ENCODE results near the gene ADAM19.

ADAM19 gene

GRCh38 chr5:157463081-157463480, 112.5 kb downstream of the ADAM19 start:
- peaks cover 38 to 51% (median 44%) of the 10 kb centered on the region in 11 experiments for H3K27me3 ChIP-seq
- H4K20me1 ChIP-seq: no peaks in the 10 kb centered on the region; a peak in 1 of 22 replicates
- H3K4me2 ChIP-seq: peak overlapping the region in 3 of 11 experiments; percentile 31 to 72 (median 64); a peak in 4 of 22 replicates
- no peak overlapping the region for H3K4me3 ChIP-seq
- H3K9ac ChIP-seq: no peak overlapping the region
- TF ChIP-seq Cebpa-rat (IDR thresholded peaks at IDR 0.05): no peak
- H3K4me1 ChIP-seq: peaks cover 13 to 48% (median 27%) of the 10 kb centered on the region in 10 experiments
- no peaks in the 10 kb centered on the region for H3K36me3 ChIP-seq
- H3K9me3 ChIP-seq (replicated peaks in 1 of 11): no peaks in the 10 kb centered on the region
- no peak overlapping the region for H3K27ac ChIP-seq

GRCh38 chr5:157460921-157461792, 114.4 kb downstream of the ADAM19 start:
- Histone ChIP-seq H3K9me3 (replicated peaks in 1 of 11) (no peaks in the 10 kb centered on the region), H3K9ac (no peak overlapping the region), H3K36me3 (no peaks in the 10 kb centered on the region), H3K4me3 (no peak overlapping the region), H3K27ac (no peak overlapping the region), H3K4me1 (peaks cover 23 to 58% (median 37%) of the 10 kb centered on the region in 10 experiments), H3K4me2 (peak overlapping the region in 1 of 11 experiments; percentile 95; a peak in 2 of 22 replicates), H3K27me3 (peaks cover 39 to 53% (median 48%) of the 10 kb centered on the region in 11 experiments), H4K20me1 (no peaks in the 10 kb centered on the region; a peak in 1 of 22 replicates)
- no peak for TF ChIP-seq Cebpa-rat (IDR thresholded peaks at IDR 0.05)

- peaks cover 27 to 49% (median 40%) of the 10 kb centered on the region in 10 experiments for H3K4me1 ChIP-seq
- no peaks in the 10 kb centered on the region for H3K9me3 ChIP-seq (replicated peaks in 1 of 11)
- H3K27me3 ChIP-seq: peaks cover 39 to 53% (median 48%) of the 10 kb centered on the region in 11 experiments
- peak within 1 kb of the TSS; percentile 45 to 65 (median 54) for H3K4me3 ChIP-seq
- no peak for TF ChIP-seq Cebpa-rat (IDR thresholded peaks at IDR 0.05)
- H3K9ac ChIP-seq: peak within 1 kb of the TSS in 8 of 11 experiments; percentile 39 to 61 (median 50); a peak in 12 of 22 replicates
- no peaks in the 10 kb centered on the region for H3K36me3 ChIP-seq
- no peaks in the 10 kb centered on the region; a peak in 1 of 22 replicates for H4K20me1 ChIP-seq
- peak within 1 kb of the TSS; percentile 80 to 98 (median 92) for H3K4me2 ChIP-seq
- no peak within 1 kb of the TSS for H3K27ac ChIP-seq
These were observed 115.6 kb downstream of the ADAM19 start, which contains the start of gene NIPAL4 for GRCh38 chr5:157459715-157460599. TSS of gene NIPAL4 (plus strand) at chr5:157460213. CDS start at chr5:157460321, 108 bp downstream.

- Histone ChIP-seq H3K9me3 (replicated peaks in 1 of 11) (no peaks in the 10 kb centered on the region), H3K9ac (no peak overlapping the region), H3K36me3 (no peaks in the 10 kb centered on the region), H3K27me3 (peaks cover 39 to 53% (median 48%) of the 10 kb centered on the region in 11 experiments), H3K4me1 (peaks cover 23 to 38% (median 29%) of the 10 kb centered on the region in 10 experiments), H3K4me3 (no peak overlapping the region), H3K4me2 (no peak overlapping the region), H4K20me1 (no peaks in the 10 kb centered on the region; a peak in 1 of 22 replicates), H3K27ac (no peak overlapping the region)
- TF ChIP-seq Cebpa-rat (IDR thresholded peaks at IDR 0.05): no peak
These were observed 116.7 kb downstream of the ADAM19 start for GRCh38 chr5:157458835-157459234.

- TF ChIP-seq Cebpa-rat (IDR thresholded peaks at IDR 0.05): no peak
- no peaks in the 10 kb centered on the region; a peak in 1 of 22 replicates for H4K20me1 ChIP-seq
- H3K27ac ChIP-seq: no peak overlapping the region
- peak overlapping the region in 10 of 11 experiments; percentile 24 to 51 (median 38); a peak in 18 of 22 replicates for H3K4me2 ChIP-seq
- H3K4me1 ChIP-seq: peaks cover 20 to 29% (median 28%) of the 10 kb centered on the region in 10 experiments
- H3K9ac ChIP-seq: no peak overlapping the region
- no peaks in the 10 kb centered on the region for H3K9me3 ChIP-seq (replicated peaks in 1 of 11)
- no peaks in the 10 kb centered on the region for H3K36me3 ChIP-seq
- no peak overlapping the region for H3K4me3 ChIP-seq
- peaks cover 39 to 47% (median 45%) of the 10 kb centered on the region in 11 experiments for H3K27me3 ChIP-seq
These were observed 118.2 kb downstream of the ADAM19 start for GRCh38 chr5:157457391-157457790.

- Histone ChIP-seq H3K9me3 (replicated peaks in 1 of 11) (no peaks in the 10 kb centered on the region), H4K20me1 (no peaks in the 10 kb centered on the region; a peak in 1 of 22 replicates), H3K27ac (no peak overlapping the region), H3K4me1 (peaks cover 20 to 29% (median 28%) of the 10 kb centered on the region in 10 experiments), H3K9ac (no peak overlapping the region), H3K36me3 (no peaks in the 10 kb centered on the region), H3K4me3 (no peak overlapping the region), H3K4me2 (no peak overlapping the region), H3K27me3 (peaks cover 30 to 36% (median 35%) of the 10 kb centered on the region in 11 experiments)
- TF ChIP-seq Cebpa-rat (IDR thresholded peaks at IDR 0.05): no peak
These were observed 119.3 kb downstream of the ADAM19 start for GRCh38 chr5:157456301-157456700.

- Histone ChIP-seq H3K9ac (no peak overlapping the region), H4K20me1 (no peaks in the 10 kb centered on the region; a peak in 1 of 22 replicates), H3K4me1 (peaks cover 15 to 23% (median 21%) of the 10 kb centered on the region in 10 experiments), H3K27me3 (peaks cover 18 to 24% (median 23%) of the 10 kb centered on the region in 11 experiments), H3K9me3 (replicated peaks in 1 of 11) (no peaks in the 10 kb centered on the region), H3K36me3 (no peaks in the 10 kb centered on the region), H3K4me2 (peak overlapping the region in 8 of 11 experiments; percentile 3 to 26 (median 12); a peak in 2 of 22 replicates), H3K4me3 (no peak overlapping the region), H3K27ac (no peak overlapping the region)
- TF ChIP-seq Cebpa-rat (IDR thresholded peaks at IDR 0.05): no peak
These were observed 120.5 kb downstream of the ADAM19 start for GRCh38 chr5:157455057-157455456.

GRCh38 chr5:157454273-157454672, 121.3 kb downstream of the ADAM19 start:
- Histone ChIP-seq H3K4me2 (no peak overlapping the region), H3K9me3 (replicated peaks in 1 of 11) (no peaks in the 10 kb centered on the region), H3K27me3 (peaks cover 10 to 16% (median 15%) of the 10 kb centered on the region in 11 experiments), H4K20me1 (no peaks in the 10 kb centered on the region), H3K9ac (no peak overlapping the region), H3K36me3 (no peaks in the 10 kb centered on the region), H3K27ac (no peak overlapping the region), H3K4me3 (no peak overlapping the region), H3K4me1 (peaks cover 10 to 18% (median 16%) of the 10 kb centered on the region in 10 experiments; a peak in 17 of 20 replicates)
- TF ChIP-seq Cebpa-rat (IDR thresholded peaks at IDR 0.05): no peak
